ENCODE data around the gene KCNMB2.

DNA sequence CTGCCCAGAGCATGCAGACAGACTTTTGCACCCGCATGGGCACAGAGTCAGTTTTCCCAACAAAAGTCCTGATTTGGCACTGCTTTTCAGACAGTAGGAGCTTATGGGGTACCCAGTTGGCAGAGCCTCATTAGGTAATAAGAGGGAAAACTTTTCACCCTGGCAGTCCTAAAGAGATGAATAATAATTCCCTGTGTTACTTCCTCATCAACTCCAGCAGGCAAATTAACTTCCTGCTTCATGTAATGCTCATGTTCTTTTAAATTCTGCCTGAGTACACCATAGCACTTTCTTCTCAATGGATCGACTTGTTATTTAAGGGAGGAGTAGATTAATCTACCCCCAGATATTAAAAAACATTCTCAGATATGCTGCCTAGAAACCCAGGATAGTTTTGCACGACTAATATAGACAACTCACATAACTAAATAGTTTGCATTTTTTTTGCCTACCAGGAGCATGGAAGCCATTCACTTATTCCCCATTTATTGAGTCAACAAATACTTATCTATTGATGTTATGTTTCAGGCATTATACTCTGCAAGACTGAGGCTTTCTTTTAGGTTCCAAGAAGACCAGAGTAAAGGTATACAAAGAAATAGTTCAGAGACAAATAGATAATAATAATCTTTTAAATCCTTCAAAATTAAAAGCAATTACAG lies 214.5 kb downstream of the KCNMB2 start:
- TF ChIP-seq, protein P1, sequence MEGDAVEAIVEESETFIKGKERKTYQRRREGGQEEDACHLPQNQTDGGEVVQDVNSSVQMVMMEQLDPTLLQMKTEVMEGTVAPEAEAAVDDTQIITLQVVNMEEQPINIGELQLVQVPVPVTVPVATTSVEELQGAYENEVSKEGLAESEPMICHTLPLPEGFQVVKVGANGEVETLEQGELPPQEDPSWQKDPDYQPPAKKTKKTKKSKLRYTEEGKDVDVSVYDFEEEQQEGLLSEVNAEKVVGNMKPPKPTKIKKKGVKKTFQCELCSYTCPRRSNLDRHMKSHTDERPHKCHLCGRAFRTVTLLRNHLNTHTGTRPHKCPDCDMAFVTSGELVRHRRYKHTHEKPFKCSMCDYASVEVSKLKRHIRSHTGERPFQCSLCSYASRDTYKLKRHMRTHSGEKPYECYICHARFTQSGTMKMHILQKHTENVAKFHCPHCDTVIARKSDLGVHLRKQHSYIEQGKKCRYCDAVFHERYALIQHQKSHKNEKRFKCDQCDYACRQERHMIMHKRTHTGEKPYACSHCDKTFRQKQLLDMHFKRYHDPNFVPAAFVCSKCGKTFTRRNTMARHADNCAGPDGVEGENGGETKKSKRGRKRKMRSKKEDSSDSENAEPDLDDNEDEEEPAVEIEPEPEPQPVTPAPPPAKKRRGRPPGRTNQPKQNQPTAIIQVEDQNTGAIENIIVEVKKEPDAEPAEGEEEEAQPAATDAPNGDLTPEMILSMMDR (IDR thresholded peaks at IDR 0.05), result no peak
- TF ChIP-seq POLR2AphosphoS5 (IDR thresholded peaks at IDR 0.05), result no peak
- TF ChIP-seq EP300 (IDR thresholded peaks at IDR 0.05), result no peak

Data from stomach (tissue), 4 donors.